WTC11 (cell line): Measurements from ENCODE around the gene ZFP36L1.

Source experiments
- CREM ChIP-seq: sonication (generic); formaldehyde crosslinking; IDR thresholded peaks from 2 replicates; pipeline ENCODE4 v1.8.1; 2022; ENCODE audit warnings: mild to moderate bottlenecking, missing genetic modification reagents, moderate library complexity
- ELF4 ChIP-seq: sonication (generic); formaldehyde crosslinking; IDR thresholded peaks from 2 replicates; pipeline ENCODE4 v1.8.1; 2022; ENCODE audit warnings: low read depth, mild to moderate bottlenecking, moderate library complexity, missing genetic modification reagents
- ETV6 ChIP-seq: sonication (generic); formaldehyde crosslinking; IDR thresholded peaks from 2 replicates; pipeline ENCODE4 v1.8.1; 2022; ENCODE audit warnings: mild to moderate bottlenecking, missing genetic modification reagents
- SMAD3 ChIP-seq: sonication (generic); formaldehyde crosslinking; IDR thresholded peaks from 2 replicates; pipeline ENCODE4 v1.8.0; 2022; ENCODE audit warnings: missing genetic modification reagents, mild to moderate bottlenecking, borderline replicate concordance
- TCF7 ChIP-seq: sonication (generic); formaldehyde crosslinking; IDR thresholded peaks from 2 replicates; pipeline ENCODE4 v1.8.0; 2022; ENCODE audit warnings: mild to moderate bottlenecking, low read depth, missing genetic modification reagents, moderate library complexity
- TEAD1 ChIP-seq: sonication (generic); formaldehyde crosslinking; IDR thresholded peaks from 2 replicates; pipeline ENCODE4 v1.8.0; 2022; ENCODE audit warnings: mild to moderate bottlenecking, missing genetic modification reagents
- ZNF263 ChIP-seq: sonication (generic); formaldehyde crosslinking; IDR thresholded peaks from 2 replicates; pipeline ENCODE4 v1.8.1; 2022; ENCODE audit warnings: low read depth, mild to moderate bottlenecking, moderate library complexity, missing genetic modification reagents
- ZNF317 ChIP-seq: sonication (generic); formaldehyde crosslinking; IDR thresholded peaks from 2 replicates; pipeline ENCODE4 v1.8.1; 2023; ENCODE audit warnings: low read depth, mild to moderate bottlenecking, moderate library complexity, missing genetic modification reagents, borderline replicate concordance
- ZNF423 ChIP-seq: fragments of 250-450 bp; sonication (Bioruptor Pico); IDR thresholded peaks from 2 replicates; pipeline ENCODE4 v2.1.2; 2022; ENCODE audit warnings: mild to moderate bottlenecking, moderate library complexity
- TF ChIP-seq, protein P1 (sequence below): sonication (generic); formaldehyde crosslinking; IDR thresholded peaks from 2 replicates; pipeline ENCODE4 v1.8.0; 2022; ENCODE audit warnings: mild to moderate bottlenecking, missing genetic modification reagents
- TF ChIP-seq, protein P2 (sequence below): fragments of 200-600 bp; IDR thresholded peaks from 2 replicates; pipeline ENCODE4 v1.8.0; 2022; ENCODE audit warnings: antibody characterized with exemption
- TF ChIP-seq, protein P3 (sequence below): sonication (generic); formaldehyde crosslinking; IDR thresholded peaks from 2 replicates; pipeline ENCODE4 v1.8.1; 2023; ENCODE audit warnings: mild to moderate bottlenecking, missing genetic modification reagents
- TF ChIP-seq, protein P4 (sequence below): sonication (generic); formaldehyde crosslinking; IDR thresholded peaks from 2 replicates; pipeline ENCODE4 v1.8.1; 2022; ENCODE audit warnings: low read depth, missing genetic modification reagents, borderline replicate concordance
- TF ChIP-seq, protein P5 (sequence below): sonication (generic); formaldehyde crosslinking; conservative IDR thresholded peaks from 2 replicates; pipeline ENCODE4 v1.8.1; 2022; ENCODE audit warnings: mild to moderate bottlenecking, missing genetic modification reagents

DNA sequence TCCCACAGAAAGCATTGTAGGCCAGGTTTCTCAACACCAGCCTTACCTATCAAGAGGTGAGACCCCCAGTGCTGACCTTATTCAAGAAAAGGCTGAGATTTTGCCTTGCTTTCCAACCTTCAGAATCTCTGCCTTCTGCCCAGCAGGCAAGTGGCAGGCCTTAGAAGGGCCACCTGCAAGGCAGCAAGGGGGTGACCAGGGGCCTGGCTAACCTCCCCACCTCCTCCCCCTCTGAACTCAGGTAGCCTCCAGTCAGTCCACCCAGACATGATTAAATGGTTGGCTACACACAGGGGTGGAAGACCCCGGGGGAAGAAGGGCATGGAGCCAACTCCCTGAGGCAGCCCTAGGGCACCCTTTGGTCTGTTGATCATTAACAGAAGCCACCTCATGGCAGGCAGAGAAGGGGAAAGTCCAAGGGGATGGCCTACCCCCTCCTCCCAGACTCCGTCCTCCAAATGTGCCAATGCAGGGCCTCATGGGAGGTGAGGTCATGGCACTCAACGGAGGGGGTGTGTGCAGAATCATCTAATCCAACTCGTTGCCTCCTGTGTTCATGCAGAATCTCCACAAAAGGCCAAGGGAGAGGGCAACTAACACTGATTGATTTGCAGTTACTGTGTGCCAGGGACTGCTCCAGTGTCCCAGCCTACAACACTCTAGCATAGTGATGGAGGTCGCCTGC lies 8.5 kb downstream of the ZFP36L1 start:
- TF ChIP-seq, protein P1, sequence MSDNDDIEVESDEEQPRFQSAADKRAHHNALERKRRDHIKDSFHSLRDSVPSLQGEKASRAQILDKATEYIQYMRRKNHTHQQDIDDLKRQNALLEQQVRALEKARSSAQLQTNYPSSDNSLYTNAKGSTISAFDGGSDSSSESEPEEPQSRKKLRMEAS (CRISPR knock-in tag): no peak
- TF ChIP-seq, protein P2, sequence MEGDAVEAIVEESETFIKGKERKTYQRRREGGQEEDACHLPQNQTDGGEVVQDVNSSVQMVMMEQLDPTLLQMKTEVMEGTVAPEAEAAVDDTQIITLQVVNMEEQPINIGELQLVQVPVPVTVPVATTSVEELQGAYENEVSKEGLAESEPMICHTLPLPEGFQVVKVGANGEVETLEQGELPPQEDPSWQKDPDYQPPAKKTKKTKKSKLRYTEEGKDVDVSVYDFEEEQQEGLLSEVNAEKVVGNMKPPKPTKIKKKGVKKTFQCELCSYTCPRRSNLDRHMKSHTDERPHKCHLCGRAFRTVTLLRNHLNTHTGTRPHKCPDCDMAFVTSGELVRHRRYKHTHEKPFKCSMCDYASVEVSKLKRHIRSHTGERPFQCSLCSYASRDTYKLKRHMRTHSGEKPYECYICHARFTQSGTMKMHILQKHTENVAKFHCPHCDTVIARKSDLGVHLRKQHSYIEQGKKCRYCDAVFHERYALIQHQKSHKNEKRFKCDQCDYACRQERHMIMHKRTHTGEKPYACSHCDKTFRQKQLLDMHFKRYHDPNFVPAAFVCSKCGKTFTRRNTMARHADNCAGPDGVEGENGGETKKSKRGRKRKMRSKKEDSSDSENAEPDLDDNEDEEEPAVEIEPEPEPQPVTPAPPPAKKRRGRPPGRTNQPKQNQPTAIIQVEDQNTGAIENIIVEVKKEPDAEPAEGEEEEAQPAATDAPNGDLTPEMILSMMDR: no peak
- TF ChIP-seq ELF4 (CRISPR knock-in tag) (no peak), TCF7 (CRISPR knock-in tag) (no peak), ETV6 (CRISPR knock-in tag) (no peak), SMAD3 (CRISPR knock-in tag) (no peak), TEAD1 (CRISPR knock-in tag) (no peak), ZNF317 (CRISPR knock-in tag) (no peak), ZNF263 (CRISPR knock-in tag) (no peak), ZNF423 (CRISPR knock-in tag) (no peak), CREM (no peak)
- TF ChIP-seq, protein P3, sequence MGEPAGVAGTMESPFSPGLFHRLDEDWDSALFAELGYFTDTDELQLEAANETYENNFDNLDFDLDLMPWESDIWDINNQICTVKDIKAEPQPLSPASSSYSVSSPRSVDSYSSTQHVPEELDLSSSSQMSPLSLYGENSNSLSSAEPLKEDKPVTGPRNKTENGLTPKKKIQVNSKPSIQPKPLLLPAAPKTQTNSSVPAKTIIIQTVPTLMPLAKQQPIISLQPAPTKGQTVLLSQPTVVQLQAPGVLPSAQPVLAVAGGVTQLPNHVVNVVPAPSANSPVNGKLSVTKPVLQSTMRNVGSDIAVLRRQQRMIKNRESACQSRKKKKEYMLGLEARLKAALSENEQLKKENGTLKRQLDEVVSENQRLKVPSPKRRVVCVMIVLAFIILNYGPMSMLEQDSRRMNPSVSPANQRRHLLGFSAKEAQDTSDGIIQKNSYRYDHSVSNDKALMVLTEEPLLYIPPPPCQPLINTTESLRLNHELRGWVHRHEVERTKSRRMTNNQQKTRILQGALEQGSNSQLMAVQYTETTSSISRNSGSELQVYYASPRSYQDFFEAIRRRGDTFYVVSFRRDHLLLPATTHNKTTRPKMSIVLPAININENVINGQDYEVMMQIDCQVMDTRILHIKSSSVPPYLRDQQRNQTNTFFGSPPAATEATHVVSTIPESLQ: no peak
- TF ChIP-seq, protein P4, sequence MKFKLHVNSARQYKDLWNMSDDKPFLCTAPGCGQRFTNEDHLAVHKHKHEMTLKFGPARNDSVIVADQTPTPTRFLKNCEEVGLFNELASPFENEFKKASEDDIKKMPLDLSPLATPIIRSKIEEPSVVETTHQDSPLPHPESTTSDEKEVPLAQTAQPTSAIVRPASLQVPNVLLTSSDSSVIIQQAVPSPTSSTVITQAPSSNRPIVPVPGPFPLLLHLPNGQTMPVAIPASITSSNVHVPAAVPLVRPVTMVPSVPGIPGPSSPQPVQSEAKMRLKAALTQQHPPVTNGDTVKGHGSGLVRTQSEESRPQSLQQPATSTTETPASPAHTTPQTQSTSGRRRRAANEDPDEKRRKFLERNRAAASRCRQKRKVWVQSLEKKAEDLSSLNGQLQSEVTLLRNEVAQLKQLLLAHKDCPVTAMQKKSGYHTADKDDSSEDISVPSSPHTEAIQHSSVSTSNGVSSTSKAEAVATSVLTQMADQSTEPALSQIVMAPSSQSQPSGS (CRISPR knock-in tag): no peak
- TF ChIP-seq, protein P5, sequence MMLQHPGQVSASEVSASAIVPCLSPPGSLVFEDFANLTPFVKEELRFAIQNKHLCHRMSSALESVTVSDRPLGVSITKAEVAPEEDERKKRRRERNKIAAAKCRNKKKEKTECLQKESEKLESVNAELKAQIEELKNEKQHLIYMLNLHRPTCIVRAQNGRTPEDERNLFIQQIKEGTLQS (CRISPR knock-in tag): no peak
